BE2C (cell line): ENCODE results near the gene MEX3C.

ENCODE experiments used
- DNase-seq: peaks from one replicate; pipeline ENCODE4 v3.0.0-alpha.2; 2020
- H3K27me3 ChIP-seq: fragments of 250-450 bp; sonication (Bioruptor Pico); 2 replicates; pipeline ENCODE4 v1.5.1; 2020; ENCODE audit warnings: mild to moderate bottlenecking
- H3K36me3 ChIP-seq: fragments of 250-450 bp; sonication (Bioruptor Pico); 2 replicates; pipeline ENCODE4 v1.5.1; 2020; ENCODE audit warnings: mild to moderate bottlenecking
- H3K4me1 ChIP-seq: fragments of 250-450 bp; sonication (Bioruptor Pico); 2 replicates; pipeline ENCODE4 v1.5.1; 2020
- H3K4me3 ChIP-seq: 2 replicates; pipeline ENCODE4 v1.5.1; 2011; ENCODE audit warnings: low read depth, low read length
- H3K9me3 ChIP-seq: fragments of 250-450 bp; sonication (Bioruptor Pico); 2 replicates; pipeline ENCODE4 v1.5.1; 2020
- CTCF ChIP-seq: IDR thresholded peaks from 2 replicates; pipeline ENCODE4 v1.5.1; 2012; ENCODE audit warnings: mild to moderate bottlenecking, low read depth, low read length

MEX3C gene

GRCh38 chr18:51188024-51188701, 9.3 kb downstream of the MEX3C start:
- DNase-seq = no peak
- no peak for TF ChIP-seq CTCF
- Histone ChIP-seq H3K9me3 (no peaks in the 10 kb centered on the region), H3K4me1 (no peaks in the 10 kb centered on the region; the same call in 1 of the 2 replicates), H3K4me3 (no peak overlapping the region), H3K36me3 (no peaks in the 10 kb centered on the region), H3K27me3 (no peaks in the 10 kb centered on the region)

- H3K27me3 ChIP-seq = no peaks in the 10 kb centered on the region
- H3K9me3 ChIP-seq = no peaks in the 10 kb centered on the region
- no peaks in the 10 kb centered on the region for H3K4me1 ChIP-seq
- no peak for DNase-seq
- TF ChIP-seq CTCF = no peak
- no peaks in the 10 kb centered on the region for H3K36me3 ChIP-seq
- H3K4me3 ChIP-seq = no peak overlapping the region
Measured at GRCh38 chr18:51185075-51185474, 12.4 kb downstream of the MEX3C start.

DNA sequence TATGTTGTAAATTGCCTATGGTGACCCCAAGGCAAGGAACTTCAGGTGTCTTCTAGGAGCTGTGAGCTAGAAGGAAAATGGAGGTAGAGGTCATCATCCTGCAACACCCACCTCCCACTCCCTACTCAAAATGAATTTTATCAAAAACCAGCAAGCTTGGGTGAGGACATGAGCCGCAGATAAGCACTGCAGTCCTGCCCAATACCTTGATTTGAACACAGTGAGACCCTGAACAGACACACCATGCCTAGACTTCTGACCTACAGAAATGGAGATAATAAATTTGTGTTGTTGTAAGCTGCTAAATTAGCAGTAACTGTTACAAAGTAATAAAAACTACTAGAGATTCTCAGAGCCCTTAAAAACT, 13.4 kb downstream of the MEX3C start:
- Histone ChIP-seq H3K9me3 (no peaks in the 10 kb centered on the region), H3K4me1 (no peaks in the 10 kb centered on the region), H3K36me3 (no peaks in the 10 kb centered on the region), H3K4me3 (no peak overlapping the region), H3K27me3 (no peaks in the 10 kb centered on the region)
- no peak for DNase-seq
- no peak for TF ChIP-seq CTCF

DNA sequence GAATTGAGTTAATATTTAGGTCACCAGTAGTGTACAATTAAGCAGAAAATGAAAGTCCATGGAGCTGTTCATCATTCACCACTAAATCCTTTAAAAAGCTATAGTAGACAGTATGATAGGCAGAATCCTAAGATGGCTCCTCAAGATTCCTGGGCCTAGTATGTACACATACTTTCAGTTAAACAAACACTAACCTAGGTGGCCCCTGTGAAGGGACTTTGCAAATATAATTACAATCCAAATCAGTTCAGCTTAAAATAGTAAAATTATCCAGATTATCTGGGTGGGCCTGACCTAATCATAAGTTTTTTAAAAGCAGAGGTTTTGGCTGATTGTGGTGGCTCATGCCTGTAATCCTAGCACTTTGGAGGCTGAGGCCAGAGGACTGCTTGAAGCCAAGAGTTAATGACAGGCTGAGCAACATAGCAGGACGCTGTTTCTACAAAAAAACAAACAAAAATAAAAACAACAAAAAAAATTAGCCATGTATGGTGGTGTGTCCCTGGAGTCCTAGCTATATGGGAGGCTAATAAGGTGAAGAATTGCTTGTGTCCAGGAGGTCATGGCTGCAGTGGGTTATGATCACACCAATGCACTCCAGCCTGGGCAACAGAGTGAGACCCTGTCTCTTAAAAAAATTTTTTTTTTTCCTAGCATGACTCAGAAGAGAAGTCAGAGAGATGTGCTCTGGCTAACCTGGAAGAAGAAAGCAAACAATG, 13.9 kb downstream of the MEX3C start:
- Histone ChIP-seq H3K27me3 (no peaks in the 10 kb centered on the region), H3K36me3 (no peaks in the 10 kb centered on the region), H3K9me3 (no peaks in the 10 kb centered on the region), H3K4me1 (no peaks in the 10 kb centered on the region), H3K4me3 (no peak overlapping the region)
- no peak for TF ChIP-seq CTCF
- DNase-seq = no peak

DNA sequence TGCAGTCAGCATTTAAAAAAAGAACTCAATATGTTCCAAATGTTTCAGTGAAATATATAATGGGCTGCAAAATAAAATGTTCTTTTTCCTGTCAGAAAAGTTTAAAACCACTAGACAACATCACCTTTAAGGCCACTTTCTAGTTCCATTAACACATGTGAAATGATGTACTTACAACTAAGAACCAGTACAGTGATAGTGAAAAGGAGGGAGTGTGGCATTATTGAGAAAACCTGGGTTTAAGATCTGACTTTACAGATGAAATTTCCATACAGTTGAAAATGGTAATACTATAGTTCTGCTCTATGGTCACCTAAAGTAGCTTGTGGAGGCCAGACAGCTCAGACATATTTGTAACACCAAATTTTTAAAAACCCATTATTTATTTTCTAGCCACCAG, 14.7 kb downstream of the MEX3C start:
- no peaks in the 10 kb centered on the region for H3K36me3 ChIP-seq
- TF ChIP-seq CTCF = no peak

DNA sequence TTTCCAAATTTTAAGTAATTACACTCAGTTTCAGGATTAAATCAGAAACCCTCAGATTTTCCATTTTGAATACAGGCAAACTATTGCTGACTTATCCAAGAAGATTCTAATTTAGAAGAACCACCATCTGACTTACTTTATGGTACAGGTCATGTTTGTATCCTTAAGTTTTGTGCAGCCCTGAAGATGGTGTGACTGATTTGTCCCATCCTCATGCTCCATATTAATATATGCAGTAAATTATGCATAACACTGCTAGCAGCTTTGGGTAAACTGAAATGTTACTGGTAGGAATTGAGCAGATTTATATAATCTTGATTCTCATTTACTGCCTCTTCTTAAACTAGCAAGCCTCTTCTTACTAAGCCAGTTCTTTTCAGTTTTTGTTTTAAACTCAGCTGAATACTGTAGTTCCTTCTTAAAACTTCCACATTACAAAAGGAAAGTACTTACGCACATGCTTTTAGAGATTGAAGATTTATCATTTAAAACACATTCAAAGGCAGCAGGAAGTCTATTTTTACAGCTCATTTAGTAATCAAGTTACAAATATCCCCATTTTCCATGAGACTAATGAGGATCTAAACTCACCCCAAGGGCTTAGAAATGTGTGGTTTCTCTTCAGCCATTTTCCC, 25.7 kb downstream of the MEX3C start:
- no peaks in the 10 kb centered on the region for H3K27me3 ChIP-seq
- peaks cover 4% of the 10 kb centered on the region for H3K36me3 ChIP-seq
- no peak for TF ChIP-seq CTCF
- no peaks in the 10 kb centered on the region for H3K9me3 ChIP-seq
- no peak overlapping the region for H3K4me3 ChIP-seq
- H3K4me1 ChIP-seq = no peaks in the 10 kb centered on the region
- no peak for DNase-seq

More for the DNA sequence above, 14.7 kb downstream of the MEX3C start:
- H3K4me3 ChIP-seq = no peak overlapping the region
- no peak for DNase-seq
- no peaks in the 10 kb centered on the region for H3K9me3 ChIP-seq
- no peaks in the 10 kb centered on the region for H3K27me3 ChIP-seq
- H3K4me1 ChIP-seq = no peaks in the 10 kb centered on the region
